Stimulated activated CD4-positive, alpha-beta T cell treated with anti-CD3 and anti-CD28 coated beads, TNF-alpha, amount 100 ng/mL, for 1 hour (primary cell): ENCODE data around the gene THSD7B.
"Not testable (repeated sequence)": the region's sequence is repeated elsewhere in the genome, so short reads cannot be mapped to it uniquely, and the experiment has no call there.

Experiments
- DNase-seq, 3 donors: peaks; one replicate each; pipeline ENCODE4 v3.0.0-alpha.2; 2020; ENCODE audit warnings: low read depth in 3 of 3, low spot score in 1 of 3

The THSD7B gene

GRCh38 chr2:137238065-137238464 lies 472.7 kb downstream of the THSD7B start:
- no peak for DNase-seq

- DNase-seq: no peak
Measured at GRCh38 chr2:137249463-137250130, 484.3 kb downstream of the THSD7B start.

GRCh38 chr2:137250401-137250800 lies 485.1 kb downstream of the THSD7B start:
- no peak for DNase-seq

- no peak for DNase-seq
Measured at GRCh38 chr2:137251045-137251444, 485.7 kb downstream of the THSD7B start.

- DNase-seq: no peak
Measured at GRCh38 chr2:137252934-137253333, 487.6 kb downstream of the THSD7B start.

GRCh38 chr2:137254052-137254451 lies 488.7 kb downstream of the THSD7B start:
- DNase-seq: no peak

GRCh38 chr2:137255345-137255744 lies 490.0 kb downstream of the THSD7B start:
- no peak for DNase-seq

- DNase-seq: no peak
Measured at GRCh38 chr2:137255990-137256389, 490.6 kb downstream of the THSD7B start.

- DNase-seq: no peak
Measured at GRCh38 chr2:137261881-137262585, 496.7 kb downstream of the THSD7B start.

- DNase-seq: no peak
Measured at GRCh38 chr2:137262594-137262993, 497.2 kb downstream of the THSD7B start.

- no peak for DNase-seq
Measured at GRCh38 chr2:137287913-137288639, 522.7 kb downstream of the THSD7B start.

GRCh38 chr2:137291836-137292570 lies 526.7 kb downstream of the THSD7B start:
- DNase-seq: no peak

GRCh38 chr2:137298377-137298776 lies 533.0 kb downstream of the THSD7B start:
- DNase-seq: no peak

- DNase-seq: no peak
Measured at GRCh38 chr2:137300987-137301386, 535.6 kb downstream of the THSD7B start.

- DNase-seq: no peak
Measured at GRCh38 chr2:137302957-137303356, 537.6 kb downstream of the THSD7B start.

- no peak for DNase-seq
Measured at GRCh38 chr2:137316075-137316474, 550.7 kb downstream of the THSD7B start.

GRCh38 chr2:137321566-137321965 lies 556.2 kb downstream of the THSD7B start:
- DNase-seq: no peak

- DNase-seq: not testable (repeated sequence)
Measured at GRCh38 chr2:137331562-137331961, 566.2 kb downstream of the THSD7B start.

GRCh38 chr2:137333386-137334165 lies 568.2 kb downstream of the THSD7B start:
- no peak for DNase-seq

GRCh38 chr2:137336067-137336466 lies 570.7 kb downstream of the THSD7B start:
- no peak for DNase-seq

- DNase-seq: no peak
Measured at GRCh38 chr2:137339051-137339450, 573.7 kb downstream of the THSD7B start.
